Gastrocnemius medialis (tissue), 4 donors: Measurements from ENCODE around the gene CHID1.

Experiments
- CTCF ChIP-seq, 5 experiments: fragments of 450-650 bp in 3 of 5; fragments of 200-600 bp in 2 of 5; sonication (generic) in 2 of 5; IDR thresholded peaks in 4 of 5; conservative IDR thresholded peaks in 1 of 5; 1 replicate in 4 of 5; 2 replicates in 1 of 5; pipeline ENCODE4 v1.5.1; 2016 to 2019; ENCODE audit warnings: antibody characterized with exemption in 5 of 5, mild to moderate bottlenecking in 3 of 5, moderate library complexity in 3 of 5
- POLR2A ChIP-seq, 2 donors: fragments of 450-650 bp; IDR thresholded peaks; one replicate each; pipeline ENCODE4 v1.6.1; 2017; ENCODE audit warnings: antibody characterized with exemption in 2 of 2, mild to moderate bottlenecking in 2 of 2, moderate library complexity in 2 of 2

GRCh38 chr11:897253-898142 lies 13.1 kb downstream of the CHID1 start:
- no peak for TF ChIP-seq CTCF (IDR thresholded peaks at IDR 0.05 in 4 of 5, conservative IDR thresholded peaks at IDR 0.05 in 1 of 5)
- no peak for TF ChIP-seq POLR2A (IDR thresholded peaks at IDR 0.05)
